Aorta (tissue), 5 donors: ENCODE results near the gene GSTO2. TPM values are rescaled to one million over a fixed set of nuclear protein-coding genes. Genes with fewer than 3 reads are reported as not detected.

Experiments used
- ATAC-seq: fragments of 200-7000 bp; cut with Tn5 transposase; one replicate; pipeline ENCODE4 v1.9.1; 2022; ENCODE audit warnings: moderate library complexity; ENCODE audit not compliant: low FRiP score
- DNase-seq, 2 donors: peaks; one replicate each; pipeline ENCODE4 v3.0.0-alpha.2; 2020
- H3K27ac ChIP-seq, 2 donors: one replicate each; pipeline ENCODE4 v1.5.1; 2013; ENCODE audit warnings: low read length in 2 of 2, mild to moderate bottlenecking in 2 of 2, moderate library complexity in 2 of 2, control low read depth in 1 of 2, inconsistent platforms in 1 of 2, low read depth in 1 of 2
- H3K27me3 ChIP-seq, 2 donors: one replicate each; pipeline ENCODE4 v1.6.1; 2013; ENCODE audit warnings: control low read depth in 1 of 2, low read length in 1 of 2, mild to moderate bottlenecking in 1 of 2, moderate library complexity in 1 of 2; ENCODE audit not compliant: insufficient read depth in 2 of 2, control insufficient read depth in 1 of 2
- H3K36me3 ChIP-seq, 2 donors: one replicate each; pipeline ENCODE4 v1.6.1; 2013; ENCODE audit warnings: control low read depth in 1 of 2, low read length in 1 of 2, mild to moderate bottlenecking in 1 of 2; ENCODE audit not compliant: insufficient read depth in 2 of 2, control insufficient read depth in 1 of 2
- H3K4me1 ChIP-seq, 2 donors: one replicate each; pipeline ENCODE4 v1.6.1; 2013; ENCODE audit warnings: low read length in 2 of 2, control low read depth in 1 of 2, mild to moderate bottlenecking in 1 of 2, moderate library complexity in 1 of 2; ENCODE audit not compliant: insufficient read depth in 2 of 2, control insufficient read depth in 1 of 2
- H3K4me3 ChIP-seq, 2 donors: one replicate each; pipeline ENCODE4 v1.5.1; 2013; ENCODE audit warnings: low read length in 2 of 2, control low read depth in 1 of 2, mild to moderate bottlenecking in 1 of 2
- H3K9me3 ChIP-seq: one replicate; pipeline ENCODE4 v1.6.1; 2013; ENCODE audit warnings: mild to moderate bottlenecking, low read length; ENCODE audit not compliant: control insufficient read depth
- WGBS, 2 donors: extraction: QIAGEN DNeasy Blood & Tissue Kit; methylation state at CpG; one replicate each; pipeline ENCODE4 v1.1.7; 2013; 5-methylcytosine and 5-hydroxymethylcytosine counted together
- intact Hi-C, 2 donors: fragments of 100-400 bp; cut with DNase I; formaldehyde crosslinking; loops; one replicate each; pipeline versions ENCODE4 v1.14.2 to v1.15.0; 2022
- long read RNA-seq, 2 donors: library from polyadenylated mRNA; unstranded; transcript quantifications; one replicate each; pipeline ENCODE4 v2.0.0, GENCODE V29; 2020 to 2021
- polyA plus RNA-seq, 2 donors: library from polyadenylated mRNA; stranded (reverse); fragments of 200-250 nt; gene quantifications; one replicate each; pipeline ENCODE4 v1.2.3, GENCODE V29; 2013
- total RNA-seq, 2 donors: library from RNA; stranded (reverse); fragmentation: NEBNext Ultra II Directional; extraction: Animal tissue kit (Norgen Biotek cat#: 25700); gene quantifications; one replicate each; pipeline ENCODE4 v1.2.1, GENCODE V29; 2021
- donor health status: healthy with polysubstance abuse.
- donor health status: Bipolar disorder and iron deficiency.
- donor health status: DM: no; HTN: no; CAD: no.
- donor health status: DM: no; HTN: no; CAD: no.
- donor health status: DM: yes; HTN: yes; CAD: no.

GSTO2 gene
- total RNA-seq (1 to 10 TPM; 1.7 to 3.5 TPM), polyA plus RNA-seq (1 to 10 TPM; 3.5 to 4.3 TPM)
- long read RNA-seq, donor 1, partial matches to known transcripts, result 0 of 2 reads
- long read RNA-seq, donor 1, other reads (novel, unspliced or antisense), result 2 of 2 reads
- long read RNA-seq, donor 2, result 0 reads

DNA sequence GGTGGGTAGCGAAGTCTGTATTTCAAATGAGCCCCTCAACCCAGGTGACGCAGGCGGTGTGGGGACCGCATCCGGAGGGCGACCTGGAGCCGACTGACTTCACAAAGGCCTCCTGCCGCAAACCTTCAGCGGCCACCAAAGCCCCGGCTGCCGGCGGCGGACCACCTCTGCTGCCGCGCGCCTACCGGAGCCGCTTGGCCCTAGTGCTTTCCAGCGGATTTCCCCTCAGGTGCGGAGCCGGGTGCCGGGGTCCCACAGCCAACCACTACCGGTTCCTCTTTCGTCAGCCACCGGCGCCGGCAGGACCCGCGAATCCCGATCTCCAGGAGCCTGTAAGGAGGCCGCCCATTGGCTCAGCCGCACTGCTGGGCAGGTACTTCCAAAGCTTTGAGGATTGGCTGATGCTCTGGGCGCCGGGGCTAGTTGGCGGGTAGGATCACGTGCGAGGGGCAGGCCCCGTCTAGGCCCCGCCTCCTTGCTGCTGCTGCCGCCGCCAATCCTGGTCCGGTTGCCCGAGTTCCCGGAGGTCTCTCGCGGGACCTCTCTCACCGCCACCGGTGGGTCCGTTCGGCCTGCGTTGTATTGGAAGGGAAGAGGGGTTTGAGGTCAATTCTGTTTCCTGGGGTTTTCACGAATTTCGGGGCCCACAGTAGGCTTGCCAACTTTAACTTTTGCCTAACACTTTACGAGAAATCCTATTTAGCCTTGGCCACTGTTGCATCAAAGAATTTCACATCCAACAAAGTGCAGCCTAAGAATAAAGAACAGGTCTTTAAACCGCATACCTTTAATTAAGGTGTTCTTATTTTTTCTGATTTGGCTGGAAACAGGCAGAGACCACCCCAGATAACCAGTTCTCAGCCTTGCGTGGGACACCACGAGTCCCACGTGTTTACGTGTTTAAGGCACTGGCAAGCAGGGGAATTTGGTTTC, at the start of gene GSTO2:
Gene GSTO2, plus strand, starts transcription at position 472 of the 933 bp plus-strand sequence. CDS start 5,732 bp downstream, outside the sequence.
- Histone ChIP-seq H3K27ac (peak within 1 kb of the TSS; percentile 58 to 80), H3K27me3 (no peaks in the 10 kb centered on the region), H3K4me1 (no peaks in the 10 kb centered on the region), H3K36me3 (peaks cover 2 to 3% of the 10 kb centered on the region in 2 donors), H3K4me3 (peak within 1 kb of the TSS; percentile 58 to 84), H3K9me3 (no peaks in the 10 kb centered on the region)
- DNase-seq, result peak; percentile 99 to 100
- 1% methylated on average over 57 to 59 of the region's 59 CpGs for WGBS, 2 donors
- ATAC-seq, result peak; percentile 100
- intact Hi-C loops, result no loop called here

DNA sequence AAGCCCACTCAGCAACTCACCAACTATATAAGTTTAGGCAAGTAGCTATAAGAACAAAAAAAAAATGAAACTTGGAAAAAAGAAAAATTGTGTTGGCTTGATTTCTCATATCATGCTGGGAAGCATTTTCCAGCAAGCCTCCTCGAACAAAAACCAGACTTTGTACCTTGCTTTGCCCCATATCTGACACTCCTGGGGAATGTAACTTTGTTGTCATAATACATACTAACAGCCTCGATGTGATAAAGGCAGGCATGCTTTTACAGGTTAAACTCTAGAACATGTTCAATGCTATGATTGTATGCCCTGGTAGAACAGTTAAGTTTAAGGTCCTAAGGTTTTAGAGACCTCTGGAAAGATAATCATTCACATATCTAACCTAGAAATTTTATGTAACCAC, 48.5 kb upstream of the GSTO2 start:
- WGBS, 2 donors, result 19 to 25% methylated on average over 2 of the region's 2 CpGs
- no peak for DNase-seq
- peaks cover 0 to 2% of the 10 kb centered on the region in 2 donors for H3K27me3 ChIP-seq
- no peak overlapping the region for H3K4me3 ChIP-seq
- no peaks in the 10 kb centered on the region for H3K4me1 ChIP-seq
- H3K9me3 ChIP-seq, result no peaks in the 10 kb centered on the region
- ATAC-seq, result no peak
- intact Hi-C loops, result no loop called here
- no peak overlapping the region for H3K27ac ChIP-seq
- H3K36me3 ChIP-seq, result no peaks in the 10 kb centered on the region

DNA sequence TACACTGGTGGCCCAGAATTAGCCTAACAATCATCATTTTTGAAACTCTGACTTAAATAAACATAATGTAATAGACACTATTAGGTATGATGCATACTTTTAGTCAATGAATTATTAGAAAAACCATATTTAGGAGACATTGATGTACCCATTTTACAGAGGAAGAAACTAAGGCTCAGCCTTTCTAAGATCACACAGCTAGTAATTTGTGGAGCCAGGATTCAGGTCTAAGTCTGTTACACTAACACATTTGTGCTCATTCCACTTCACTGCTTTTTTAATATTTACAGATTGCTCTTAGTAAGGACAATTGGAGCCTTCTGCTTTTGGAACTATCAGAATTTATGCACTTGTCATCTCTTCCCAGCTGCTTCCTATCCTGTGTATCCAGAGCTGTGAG, 45.7 kb upstream of the GSTO2 start:
- DNase-seq, result no peak
- no peaks in the 10 kb centered on the region for H3K4me1 ChIP-seq
- H3K4me3 ChIP-seq, result no peak overlapping the region
- no peak for ATAC-seq
- no peaks in the 10 kb centered on the region for H3K9me3 ChIP-seq
- intact Hi-C loops, result no loop called here
- H3K36me3 ChIP-seq, result no peaks in the 10 kb centered on the region
- H3K27me3 ChIP-seq, result no peaks in the 10 kb centered on the region
- H3K27ac ChIP-seq, result no peak overlapping the region

DNA sequence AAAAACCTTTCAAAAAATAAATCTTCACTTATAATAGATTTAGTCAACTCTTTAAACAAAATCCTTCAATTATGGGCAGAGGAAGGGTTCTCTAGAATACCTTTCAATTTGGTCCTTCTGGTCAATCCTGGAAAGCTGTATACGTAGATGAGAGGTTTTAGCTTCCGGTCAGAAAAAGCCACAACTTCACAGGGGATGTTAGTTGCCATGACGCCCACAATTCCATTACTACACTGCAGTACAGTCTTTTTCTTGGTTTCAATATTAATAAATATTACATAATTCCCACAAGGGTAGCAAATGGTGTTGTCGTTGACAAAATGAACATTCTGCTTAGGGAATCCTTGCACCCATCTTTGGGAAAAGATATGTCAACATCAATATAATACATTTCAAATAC, 38.5 kb upstream of the GSTO2 start:
- H3K4me1 ChIP-seq, result no peaks in the 10 kb centered on the region
- no peak for ATAC-seq
- intact Hi-C loops, result no loop called here
- no peak for DNase-seq
- no peaks in the 10 kb centered on the region for H3K9me3 ChIP-seq
- H3K27ac ChIP-seq, result no peak overlapping the region
- no peak overlapping the region for H3K4me3 ChIP-seq
- no peaks in the 10 kb centered on the region for H3K27me3 ChIP-seq
- H3K36me3 ChIP-seq, result no peaks in the 10 kb centered on the region
- WGBS, 2 donors, result 74 to 75% methylated on average over 4 of the region's 4 CpGs

DNA sequence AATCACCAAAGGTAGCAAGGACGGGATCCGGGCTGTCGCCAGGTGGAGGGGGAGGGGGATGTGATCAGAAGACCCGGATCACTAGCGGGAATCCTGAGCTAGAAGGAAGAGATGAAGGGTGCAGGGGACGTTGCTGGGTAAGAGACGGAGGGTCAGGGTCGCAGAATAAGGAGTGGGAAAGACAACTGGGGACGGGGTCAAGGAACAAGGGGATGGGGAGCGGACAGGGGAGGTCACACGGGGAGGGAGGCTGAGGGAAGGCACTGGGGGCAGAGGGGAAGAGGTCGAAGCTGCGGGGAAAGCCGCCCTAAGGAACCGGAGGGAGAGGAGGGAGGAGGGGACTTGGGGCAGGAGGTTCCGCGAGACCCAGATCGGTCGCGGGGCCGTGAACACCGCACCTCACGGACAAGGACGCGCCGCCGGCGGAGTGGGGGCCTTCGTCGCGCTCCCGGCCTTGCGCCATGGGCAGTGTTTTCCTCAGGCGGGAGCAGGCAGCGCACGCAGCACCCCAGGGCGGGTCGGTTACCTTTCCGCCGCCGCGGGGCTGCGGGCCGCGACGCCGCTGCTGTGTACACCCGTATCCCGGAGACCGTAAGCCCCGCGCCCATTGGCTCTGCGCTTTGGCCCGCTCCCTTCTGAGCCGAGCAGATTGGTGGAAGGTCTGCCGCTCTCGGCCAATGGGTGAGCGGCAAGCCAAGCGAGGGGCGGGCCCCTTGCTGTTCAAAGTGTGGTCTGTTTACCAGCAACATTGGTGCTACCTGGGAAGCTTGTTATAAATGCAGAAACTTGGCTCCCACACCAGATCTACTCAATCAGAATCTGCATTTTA, 37.0 kb upstream of the GSTO2 start, which contains the start of gene CFAP43:
Gene CFAP43, minus strand, starts transcription at position 581 of the 829 bp plus-strand sequence. Its CDS starts 118 bp downstream, at position 463.
- intact Hi-C loops, result no loop called here

DNA sequence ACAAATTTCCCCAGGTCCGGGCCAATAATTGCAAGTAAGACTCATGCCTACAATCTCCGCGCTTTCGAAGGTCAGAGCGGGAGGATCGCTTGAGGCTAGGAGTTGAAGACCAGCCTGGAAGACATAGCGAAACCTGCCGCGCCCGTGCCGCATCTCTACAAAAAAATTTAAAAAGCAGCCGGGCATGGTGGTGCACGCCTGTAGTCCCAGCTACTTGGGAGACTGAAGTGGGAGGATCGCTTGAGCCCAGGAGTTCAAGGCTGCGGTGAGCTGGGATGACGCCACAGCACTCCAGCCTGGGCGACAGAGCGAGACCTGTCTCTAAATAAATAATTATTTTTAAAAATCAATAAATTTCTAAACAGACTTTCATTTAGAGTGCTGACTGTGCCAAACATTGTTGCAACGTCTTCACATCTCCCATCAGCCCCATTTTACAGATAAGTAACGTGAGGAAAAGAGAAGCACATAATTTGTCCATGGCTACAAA, 36.3 kb upstream of the GSTO2 start:
- intact Hi-C loops, result no loop called here
- peak; percentile 71 for ATAC-seq
- Histone ChIP-seq H3K27me3 (no peaks in the 10 kb centered on the region), H3K4me1 (no peaks in the 10 kb centered on the region), H3K4me3 (peak overlapping the region in 1 of 2 donors; percentile 33), H3K36me3 (no peaks in the 10 kb centered on the region), H3K9me3 (no peaks in the 10 kb centered on the region), H3K27ac (no peak overlapping the region)
- 16 to 18% methylated on average over 20 of the region's 20 CpGs for WGBS, 2 donors
- peak in 1 of 2 donors; percentile 49 for DNase-seq

More for the DNA sequence above, 37.0 kb upstream of the GSTO2 start, which contains the start of gene CFAP43:
- H3K9me3 ChIP-seq, result no peaks in the 10 kb centered on the region
- H3K27me3 ChIP-seq, result no peaks in the 10 kb centered on the region
- peak; percentile 100 for ATAC-seq
- 1% methylated on average over 52 to 60 of the region's 60 CpGs for WGBS, 2 donors
- peak; percentile 99 to 100 for DNase-seq
- H3K36me3 ChIP-seq, result no peaks in the 10 kb centered on the region
- no peak within 1 kb of the TSS for H3K27ac ChIP-seq
- no peaks in the 10 kb centered on the region for H3K4me1 ChIP-seq
- peak within 1 kb of the TSS; percentile 20 to 33 for H3K4me3 ChIP-seq

DNA sequence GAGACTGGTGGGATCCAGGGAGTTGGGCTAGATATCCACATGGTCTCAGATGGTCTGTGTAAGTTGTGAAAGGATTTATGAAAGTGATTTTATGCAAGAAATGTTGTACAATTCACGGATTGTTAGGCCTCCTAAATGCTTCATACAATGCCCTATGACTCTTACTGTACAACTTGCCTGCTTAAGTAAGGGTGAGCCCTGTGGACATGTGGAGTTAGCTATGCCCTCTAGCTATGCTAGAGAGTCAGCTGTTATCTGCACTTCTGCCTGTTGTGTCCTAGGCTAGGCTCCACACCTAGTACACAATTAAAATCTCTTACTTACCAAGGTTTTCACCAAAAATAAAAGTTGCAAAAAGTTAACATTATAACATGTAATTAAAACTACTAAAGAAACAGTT, 35.2 kb upstream of the GSTO2 start:
- Histone ChIP-seq H3K9me3 (no peaks in the 10 kb centered on the region), H3K4me1 (no peaks in the 10 kb centered on the region), H3K4me3 (no peak overlapping the region), H3K27me3 (peaks cover 0 to 3% of the 10 kb centered on the region in 2 donors), H3K36me3 (no peaks in the 10 kb centered on the region), H3K27ac (no peak overlapping the region)
- WGBS, 2 donors, result 70 to 75% methylated on average over 1 of the region's 1 CpG
- intact Hi-C loops, result no loop called here
- no peak for ATAC-seq
- no peak for DNase-seq

DNA sequence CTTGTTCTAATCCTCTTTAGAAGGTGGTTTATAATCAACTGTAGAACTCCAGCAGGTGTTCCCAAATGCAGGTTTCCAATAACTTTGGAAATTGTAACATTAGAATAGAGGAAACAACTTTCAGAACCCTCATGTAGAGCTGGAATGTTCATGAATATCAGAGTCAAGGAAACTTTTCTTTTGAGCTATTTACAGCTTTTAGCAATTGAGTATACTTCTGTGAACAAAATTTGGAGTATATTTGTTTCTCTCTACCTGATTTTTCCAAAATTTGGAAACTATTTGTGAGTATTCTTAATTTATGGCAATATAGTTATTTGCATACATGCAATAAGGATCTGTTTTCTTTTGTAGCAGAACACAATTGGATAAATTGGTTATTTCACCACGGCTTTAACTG, 34.0 kb upstream of the GSTO2 start:
- 80 to 83% methylated on average over 1 of the region's 1 CpG for WGBS, 2 donors
- no peak overlapping the region for H3K27ac ChIP-seq
- DNase-seq, result no peak
- peaks cover 0 to 3% of the 10 kb centered on the region in 2 donors for H3K27me3 ChIP-seq
- intact Hi-C loops, result no loop called here
- H3K4me1 ChIP-seq, result no peaks in the 10 kb centered on the region
- H3K4me3 ChIP-seq, result no peak overlapping the region
- no peaks in the 10 kb centered on the region for H3K36me3 ChIP-seq
- H3K9me3 ChIP-seq, result no peaks in the 10 kb centered on the region
- ATAC-seq, result no peak
